Activated CD8-positive, alpha-beta memory T cell treated with anti-CD3 and anti-CD28 coated beads, Interleukin-2, amount 50 U/mL, for 4 hours (primary cell): ENCODE measurements around the gene ITGB3.
A peak's percentile ranks its signal among the peaks of the same experiment; 100 is the strongest.
"Not testable (repeated sequence)": the region's sequence is repeated elsewhere in the genome, so short reads cannot be mapped to it uniquely, and the experiment has no call there.

Experiments used
- DNase-seq: peaks from one replicate; pipeline ENCODE4 v3.0.0-alpha.2; 2020

Gene ITGB3

GRCh38 chr17:47253541-47254402 lies at the start of gene ITGB3:
Gene ITGB3, plus strand, starts transcription at chr17:47253827. Its CDS starts 35 bp downstream, at chr17:47253862.
- peak; percentile 67 for DNase-seq

GRCh38 chr17:47203984-47204721 lies 49.5 kb upstream of the ITGB3 start:
- peak; percentile 52 for DNase-seq

- peak; percentile 26 for DNase-seq
Measured at GRCh38 chr17:47204722-47205418, 48.8 kb upstream of the ITGB3 start.

GRCh38 chr17:47205419-47205963 lies 48.1 kb upstream of the ITGB3 start:
- peak; percentile 52 for DNase-seq

GRCh38 chr17:47207143-47208067 lies 46.2 kb upstream of the ITGB3 start:
- no peak for DNase-seq

- DNase-seq = no peak
Measured at GRCh38 chr17:47208744-47209488, 44.7 kb upstream of the ITGB3 start, which contains the start of gene MYL4. Gene MYL4, plus strand, starts transcription at chr17:47209348. Its CDS starts 75 bp downstream, at chr17:47209423.

- DNase-seq = no peak
Measured at GRCh38 chr17:47209499-47209898, 44.1 kb upstream of the ITGB3 start.

GRCh38 chr17:47210105-47210504 lies 43.5 kb upstream of the ITGB3 start:
- DNase-seq = no peak

- no peak for DNase-seq
Measured at GRCh38 chr17:47210779-47211178, 42.8 kb upstream of the ITGB3 start.

- DNase-seq = no peak
Measured at GRCh38 chr17:47212458-47212857, 41.2 kb upstream of the ITGB3 start.

- DNase-seq = no peak
Measured at GRCh38 chr17:47213540-47213939, 40.1 kb upstream of the ITGB3 start.

GRCh38 chr17:47214931-47215330 lies 38.7 kb upstream of the ITGB3 start:
- DNase-seq = no peak

- not testable (repeated sequence) for DNase-seq
Measured at GRCh38 chr17:47216821-47217220, 36.8 kb upstream of the ITGB3 start.

- DNase-seq = not testable (repeated sequence)
Measured at GRCh38 chr17:47217279-47217678, 36.3 kb upstream of the ITGB3 start.

GRCh38 chr17:47218896-47219430 lies 34.7 kb upstream of the ITGB3 start:
- DNase-seq = no peak

GRCh38 chr17:47219621-47220475 lies 33.8 kb upstream of the ITGB3 start:
- no peak for DNase-seq

- DNase-seq = no peak
Measured at GRCh38 chr17:47220531-47220999, 33.1 kb upstream of the ITGB3 start.

GRCh38 chr17:47221154-47221553 lies 32.5 kb upstream of the ITGB3 start:
- no peak for DNase-seq

GRCh38 chr17:47222047-47222446 lies 31.6 kb upstream of the ITGB3 start:
- DNase-seq = no peak

- no peak for DNase-seq
Measured at GRCh38 chr17:47223007-47223406, 30.6 kb upstream of the ITGB3 start.
